ENCODE data around the gene EFHB. TPM values are rescaled to one million over a fixed set of nuclear protein-coding genes. Genes with fewer than 3 reads are reported as not detected.
"Not testable (repeated sequence)": the region's sequence is repeated elsewhere in the genome, so short reads cannot be mapped to it uniquely, and the experiment has no call there.

The EFHB gene
- total and polyA plus RNA-seq, 3 experiments from 2014 or later = 0.39 to 1.3 TPM; not detected in 1

DNA sequence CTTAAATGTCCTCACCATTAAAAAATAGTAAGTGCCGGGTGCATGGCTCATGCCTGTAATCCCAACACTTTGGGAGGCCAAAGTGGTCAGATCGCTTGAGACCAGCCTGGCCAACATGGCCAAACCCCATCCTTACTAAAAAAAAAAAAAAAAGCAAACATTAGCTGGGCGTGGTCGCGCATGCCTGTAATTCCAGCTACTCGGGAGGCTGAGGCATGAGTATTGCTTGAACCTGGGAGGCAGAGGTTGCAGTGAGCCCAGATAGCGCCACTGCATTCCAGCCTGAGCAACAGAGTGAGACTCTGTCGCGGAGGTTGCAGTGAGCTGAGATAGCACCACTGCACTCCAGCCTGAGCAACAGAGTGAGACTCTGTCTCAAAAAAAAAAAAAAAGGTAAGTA lies 23.3 kb upstream of the EFHB start:
- DNase-seq; H3K27me3 Mint-ChIP-seq; H3K9me3 ChIP-seq (ENCODE audit: low read length); H3K27me3 ChIP-seq (ENCODE audit: insufficient read depth, low read length, poor library complexity, severe bottlenecking); H3K4me3 ChIP-seq (ENCODE audit: low read length); H3K27ac ChIP-seq (ENCODE audit: low read depth, low read length); H3K9me3 Mint-ChIP-seq; POLR2A ChIA-PET: not testable (repeated sequence)
- Histone ChIP-seq H3K36me3 (ENCODE audit: insufficient read depth, low read length) (peaks cover 16% of the 10 kb centered on the region), H3K4me1 (ENCODE audit: insufficient read depth, low read length) (peaks cover 40% of the 10 kb centered on the region)
- CTCF ChIA-PET = interaction anchor here (1.0 to 1.8 kb wide), 3 partner anchors 8 to 83 kb away, joined by 3 to 5 read pairs (median 5); partner anchors contain the start of gene KAT2B
- Mint-ChIP-seq H3K4me1 (peaks cover 68 to 99% (median 84%) of the 10 kb centered on the region in 3 donors), H3K36me3 (peaks cover 0 to 75% (median 9%) of the 10 kb centered on the region in 3 donors), H3K4me3 (peak overlapping the region in 1 of 7 donors; percentile 9), H3K27ac (peak overlapping the region in 2 of 8 donors; percentile 84 to 86)

DNA sequence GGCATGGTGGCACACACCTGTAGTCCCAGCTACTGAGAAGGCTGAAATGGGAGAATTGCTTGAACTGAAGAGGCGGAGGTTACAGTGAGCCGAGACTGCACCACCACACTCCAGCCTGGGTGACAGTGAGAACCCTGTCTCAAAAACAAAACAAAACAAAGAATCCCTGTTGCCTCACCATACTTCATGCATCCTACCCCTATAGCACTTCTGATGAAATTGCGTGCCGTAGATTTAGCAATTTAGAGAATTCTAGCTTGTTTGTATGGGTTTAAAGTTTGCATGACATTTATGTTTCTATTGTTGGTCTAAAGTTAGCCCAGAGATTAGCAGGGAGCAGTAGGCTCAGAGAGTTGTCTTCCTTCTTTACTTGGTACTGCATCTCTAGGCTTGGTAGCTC lies 20.7 kb upstream of the EFHB start:
- Histone ChIP-seq H3K36me3 (ENCODE audit: insufficient read depth, low read length) (peaks cover 16% of the 10 kb centered on the region), H3K27ac (ENCODE audit: low read depth, low read length) (no peak overlapping the region), H3K27me3 (ENCODE audit: insufficient read depth, low read length, poor library complexity, severe bottlenecking) (no peaks in the 10 kb centered on the region), H3K4me3 (ENCODE audit: low read length) (no peak overlapping the region), H3K4me1 (ENCODE audit: insufficient read depth, low read length) (peaks cover 46% of the 10 kb centered on the region), H3K9me3 (ENCODE audit: low read length) (no peaks in the 10 kb centered on the region)
- ChIA-PET CTCF (no interaction called here), POLR2A (no interaction called here)
- no peaks in the 10 kb centered on the region for H3K9me3 Mint-ChIP-seq
- no peak for DNase-seq
- H3K4me3 Mint-ChIP-seq = no peak overlapping the region
- no peaks in the 10 kb centered on the region for H3K27me3 Mint-ChIP-seq
- peaks cover 0 to 71% (median 14%) of the 10 kb centered on the region in 3 donors for H3K36me3 Mint-ChIP-seq
- peaks cover 61 to 99% (median 84%) of the 10 kb centered on the region in 3 donors for H3K4me1 Mint-ChIP-seq
- H3K27ac Mint-ChIP-seq = no peak overlapping the region

DNA sequence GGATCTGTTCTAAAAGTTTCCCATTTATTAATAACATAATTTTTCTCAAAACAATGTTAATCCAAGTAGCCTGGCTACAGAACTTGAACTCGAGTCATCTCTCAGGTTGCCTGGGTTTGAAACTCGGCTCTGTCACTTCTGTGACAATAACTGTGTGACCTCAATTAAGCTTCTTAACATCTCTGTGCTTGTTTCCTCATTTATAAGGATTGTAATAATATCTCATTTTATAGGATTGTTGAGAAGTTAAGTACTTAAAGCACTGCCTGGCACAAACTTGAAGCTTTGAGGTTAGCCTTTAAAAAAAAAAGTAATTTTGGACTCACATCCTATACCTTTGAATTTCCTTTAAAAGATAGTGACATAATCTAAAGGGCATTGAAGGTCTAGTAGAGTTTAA lies 16.3 kb upstream of the EFHB start:
- no peaks in the 10 kb centered on the region for H3K27me3 ChIP-seq (ENCODE audit: insufficient read depth, low read length, poor library complexity, severe bottlenecking)
- Mint-ChIP-seq H3K4me1 (peaks cover 62 to 95% (median 79%) of the 10 kb centered on the region in 3 donors), H3K4me3 (no peak overlapping the region), H3K27me3 (no peaks in the 10 kb centered on the region), H3K9me3 (no peaks in the 10 kb centered on the region), H3K36me3 (peaks cover 0 to 68% (median 7%) of the 10 kb centered on the region in 3 donors), H3K27ac (peak overlapping the region in 3 of 8 donors; percentile 11 to 66 (median 64))
- ChIA-PET POLR2A (no interaction called here), CTCF (no interaction called here)
- DNase-seq = no peak
- H3K36me3 ChIP-seq (ENCODE audit: insufficient read depth, low read length) = peaks cover 9% of the 10 kb centered on the region
- no peak overlapping the region for H3K27ac ChIP-seq (ENCODE audit: low read depth, low read length)
- no peaks in the 10 kb centered on the region for H3K9me3 ChIP-seq (ENCODE audit: low read length)
- peaks cover 50% of the 10 kb centered on the region for H3K4me1 ChIP-seq (ENCODE audit: insufficient read depth, low read length)
- H3K4me3 ChIP-seq (ENCODE audit: low read length) = no peak overlapping the region

DNA sequence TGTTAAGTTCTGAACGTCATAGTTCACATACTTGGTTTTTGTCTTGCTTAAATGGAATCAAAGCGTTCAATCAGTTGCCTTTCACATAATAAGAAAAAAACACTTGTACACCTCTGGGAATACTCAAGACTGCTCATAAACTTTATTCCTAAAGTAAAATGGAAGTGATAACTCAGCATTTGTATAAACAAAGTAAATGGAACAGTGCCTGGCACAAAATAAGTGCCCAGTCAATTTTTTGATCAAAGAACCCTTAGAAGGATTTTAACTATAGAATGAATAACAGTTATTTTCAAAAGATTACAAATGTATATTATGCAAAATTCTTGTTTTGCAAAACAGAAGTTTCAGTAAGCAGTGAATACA lies 14.2 kb upstream of the EFHB start:
- DNase-seq = no peak
- peak overlapping the region; percentile 91 to 100 (median 98) for H3K27ac Mint-ChIP-seq
- H3K27me3 Mint-ChIP-seq = no peaks in the 10 kb centered on the region
- no peaks in the 10 kb centered on the region for H3K9me3 ChIP-seq (ENCODE audit: low read length)
- peaks cover 60 to 79% (median 79%) of the 10 kb centered on the region in 3 donors for H3K4me1 Mint-ChIP-seq
- peak overlapping the region; percentile 93 to 100 (median 98) for H3K4me3 Mint-ChIP-seq
- H3K9me3 Mint-ChIP-seq = no peaks in the 10 kb centered on the region
- no peaks in the 10 kb centered on the region for H3K27me3 ChIP-seq (ENCODE audit: insufficient read depth, low read length, poor library complexity, severe bottlenecking)
- H3K4me3 ChIP-seq (ENCODE audit: low read length) = peak overlapping the region; percentile 74
- H3K27ac ChIP-seq (ENCODE audit: low read depth, low read length) = peak overlapping the region; percentile 98
- H3K4me1 ChIP-seq (ENCODE audit: insufficient read depth, low read length) = peaks cover 44% of the 10 kb centered on the region
- H3K36me3 Mint-ChIP-seq = peaks cover 0 to 49% (median 5%) of the 10 kb centered on the region in 3 donors
- H3K36me3 ChIP-seq (ENCODE audit: insufficient read depth, low read length) = no peaks in the 10 kb centered on the region
- ChIA-PET POLR2A (interaction anchor here (0.7 to 1.8 kb wide), 4 partner anchors 56 to 238 kb away, joined by 3 to 15 read pairs (median 5); partner anchors contain the start of genes KAT2B and SGO1), CTCF (interaction anchor here (1.5 to 1.7 kb wide), 2 partner anchors 10 to 93 kb away, joined by 5 read pairs; no protein-coding TSS in a partner anchor)

DNA sequence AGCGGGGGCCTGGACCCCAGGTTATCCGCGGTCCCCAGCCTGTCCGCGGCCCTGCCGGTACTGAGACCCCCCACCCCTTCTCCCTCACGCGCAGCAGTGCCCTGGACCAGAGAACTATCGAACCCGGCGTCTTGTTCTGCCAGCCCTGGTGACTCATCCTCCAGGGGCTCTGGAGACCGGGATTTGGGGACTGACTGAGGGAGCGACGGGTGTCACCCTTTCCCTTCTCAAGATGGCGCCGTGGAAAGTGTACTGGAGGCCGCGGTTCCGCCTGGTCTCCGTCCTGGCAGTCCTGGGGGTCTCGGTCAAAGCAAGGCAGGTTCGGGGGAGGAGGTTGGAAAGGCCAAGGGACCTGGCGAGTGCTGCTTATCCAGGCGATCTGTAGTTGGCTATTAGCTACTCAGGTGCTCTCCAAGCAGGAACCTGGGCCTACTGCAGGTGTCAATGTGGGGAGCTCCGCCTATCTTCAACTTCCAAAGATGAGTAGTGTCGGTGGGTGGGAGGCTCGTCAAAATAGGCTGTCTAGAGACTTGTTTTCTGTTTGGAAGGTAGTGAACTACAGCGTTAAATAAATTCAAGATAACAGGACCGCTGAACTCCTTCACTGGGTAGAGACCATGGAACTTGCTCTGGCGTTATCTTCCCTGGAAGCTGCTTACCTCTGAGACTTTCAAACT lies 13.7 kb upstream of the EFHB start:
- no peaks in the 10 kb centered on the region for H3K27me3 ChIP-seq (ENCODE audit: insufficient read depth, low read length, poor library complexity, severe bottlenecking)
- POLR2A ChIA-PET = interaction anchor here (0.7 to 1.8 kb wide), 5 partner anchors 56 to 239 kb away, joined by 3 to 15 read pairs (median 5); partner anchors contain the start of genes KAT2B and SGO1
- H3K4me1 Mint-ChIP-seq = peaks cover 55 to 74% (median 74%) of the 10 kb centered on the region in 3 donors
- peaks cover 42% of the 10 kb centered on the region for H3K4me1 ChIP-seq (ENCODE audit: insufficient read depth, low read length)
- H3K27ac ChIP-seq (ENCODE audit: low read depth, low read length) = peak overlapping the region; percentile 98
- H3K36me3 ChIP-seq (ENCODE audit: insufficient read depth, low read length) = no peaks in the 10 kb centered on the region
- no peaks in the 10 kb centered on the region for H3K9me3 ChIP-seq (ENCODE audit: low read length)
- no peaks in the 10 kb centered on the region for H3K27me3 Mint-ChIP-seq
- H3K36me3 Mint-ChIP-seq = peaks cover 0 to 44% (median 5%) of the 10 kb centered on the region in 3 donors
- no peaks in the 10 kb centered on the region for H3K9me3 Mint-ChIP-seq
- H3K27ac Mint-ChIP-seq = peak overlapping the region; percentile 91 to 100 (median 98)
- DNase-seq = peak; percentile 27 to 73 (median 47)
- peak overlapping the region; percentile 93 to 100 (median 98) for H3K4me3 Mint-ChIP-seq
- CTCF ChIA-PET = interaction anchor here (1.5 to 1.7 kb wide), 2 partner anchors 11 to 94 kb away, joined by 5 read pairs; no protein-coding TSS in a partner anchor
- H3K4me3 ChIP-seq (ENCODE audit: low read length) = peak overlapping the region; percentile 74

DNA sequence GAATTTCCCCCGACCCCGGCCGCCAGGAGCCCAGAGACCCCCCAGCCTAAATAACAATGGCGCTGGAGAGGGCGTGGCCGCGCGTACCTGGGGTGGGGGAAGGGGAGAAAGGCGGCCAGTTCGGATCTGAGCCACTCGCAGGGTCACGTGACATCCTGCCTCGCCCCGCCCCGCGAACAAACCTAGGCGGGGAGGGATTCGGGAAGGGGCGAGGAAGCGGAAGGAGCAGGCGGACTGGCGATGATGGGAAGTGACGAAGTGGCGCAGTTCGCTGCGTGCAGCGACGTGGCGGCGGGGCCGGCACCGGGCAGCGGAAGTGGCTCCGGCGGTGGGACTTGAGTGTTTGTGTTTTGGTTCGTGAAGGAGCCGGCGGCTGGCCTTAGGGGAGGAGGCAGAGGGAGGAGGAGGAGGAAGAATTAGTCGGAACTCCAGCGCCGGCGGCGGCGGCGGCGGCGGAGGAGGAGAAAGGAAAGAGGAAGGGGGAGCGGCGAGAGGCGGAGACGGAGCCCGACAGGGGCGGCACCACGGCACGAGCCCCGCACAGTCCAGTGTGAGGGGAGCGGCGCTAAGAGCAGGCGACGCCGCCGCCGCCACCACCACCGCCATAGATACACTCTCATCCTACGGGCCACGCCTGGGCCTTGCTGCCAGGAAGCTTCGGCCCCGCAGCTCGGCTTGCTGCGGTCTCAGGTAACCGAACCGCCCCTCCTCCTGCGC lies 13.0 kb upstream of the EFHB start, which contains the start of gene RAB5A:
Gene RAB5A (plus strand): TSS at position 266 of the 717 bp plus-strand sequence. CDS start 3,802 bp downstream, outside the sequence.
- ChIA-PET POLR2A (interaction anchor here (0.8 to 1.8 kb wide), 4 partner anchors 92 to 239 kb away, joined by 3 to 15 read pairs (median 5); partner anchors contain the start of genes KAT2B and SGO1), CTCF (interaction anchor here (1.5 kb wide), 1 partner anchor 95 kb away, joined by 5 read pairs; no protein-coding TSS in a partner anchor)
- H3K4me3 Mint-ChIP-seq = peak within 1 kb of the TSS; percentile 93 to 100 (median 98)
- H3K4me1 Mint-ChIP-seq = peaks cover 48 to 67% (median 67%) of the 10 kb centered on the region in 3 donors
- Histone ChIP-seq H3K4me1 (ENCODE audit: insufficient read depth, low read length) (peaks cover 35% of the 10 kb centered on the region), H3K36me3 (ENCODE audit: insufficient read depth, low read length) (no peaks in the 10 kb centered on the region), H3K27me3 (ENCODE audit: insufficient read depth, low read length, poor library complexity, severe bottlenecking) (no peaks in the 10 kb centered on the region), H3K27ac (ENCODE audit: low read depth, low read length) (peak within 1 kb of the TSS; percentile 98), H3K9me3 (ENCODE audit: low read length) (no peaks in the 10 kb centered on the region), H3K4me3 (ENCODE audit: low read length) (peak within 1 kb of the TSS; percentile 74)
- peak within 1 kb of the TSS; percentile 91 to 100 (median 98) for H3K27ac Mint-ChIP-seq
- H3K36me3 Mint-ChIP-seq = peaks cover 0 to 38% (median 5%) of the 10 kb centered on the region in 3 donors
- DNase-seq = peak; percentile 93 to 97 (median 97)
- no peaks in the 10 kb centered on the region for H3K27me3 Mint-ChIP-seq
- H3K9me3 Mint-ChIP-seq = no peaks in the 10 kb centered on the region

DNA sequence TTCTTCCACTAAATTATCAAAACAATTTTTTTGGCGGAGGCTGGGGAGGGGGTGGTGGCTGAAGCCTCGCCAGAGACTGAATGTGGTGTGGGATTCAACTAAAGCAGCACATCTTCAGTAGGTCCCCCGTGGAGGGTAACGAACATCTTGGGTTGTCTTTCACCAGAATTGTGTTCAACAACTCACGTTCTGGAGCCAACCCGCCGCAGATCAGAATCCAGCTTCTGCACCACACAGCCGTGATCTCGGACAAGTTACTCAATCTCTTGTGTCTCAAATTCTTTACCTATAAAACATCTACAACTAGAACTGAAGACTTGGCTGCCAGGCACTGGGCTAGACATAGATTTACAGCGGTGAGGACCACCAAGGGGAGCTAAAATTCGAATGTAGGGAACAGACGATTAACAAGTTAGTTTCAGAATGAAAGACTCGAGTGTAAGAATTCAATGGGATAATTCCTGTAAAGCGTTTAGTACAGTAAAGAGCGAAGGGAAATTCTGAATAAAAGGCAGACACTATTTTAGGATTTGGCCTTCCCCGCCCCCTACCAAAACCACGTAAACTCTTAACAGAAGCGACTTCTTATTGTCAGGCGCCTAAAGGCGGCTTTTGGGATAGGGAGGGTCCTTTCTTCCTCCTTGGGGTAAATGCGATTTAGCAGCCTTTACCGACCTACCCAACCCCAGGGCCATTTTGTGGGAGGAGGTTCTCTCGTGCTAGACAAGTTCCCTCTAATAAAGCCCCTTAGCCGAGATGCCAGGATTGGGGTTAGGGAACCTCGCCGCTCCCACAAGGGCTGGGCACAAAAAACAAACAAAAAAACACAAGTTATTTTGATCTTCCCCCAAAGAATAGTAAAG lies 12.2 kb upstream of the EFHB start:
- Histone ChIP-seq H3K9me3 (ENCODE audit: low read length) (no peaks in the 10 kb centered on the region), H3K27me3 (ENCODE audit: insufficient read depth, low read length, poor library complexity, severe bottlenecking) (no peaks in the 10 kb centered on the region), H3K4me3 (ENCODE audit: low read length) (peak overlapping the region; percentile 74), H3K4me1 (ENCODE audit: insufficient read depth, low read length) (peaks cover 35% of the 10 kb centered on the region), H3K27ac (ENCODE audit: low read depth, low read length) (peak overlapping the region; percentile 98), H3K36me3 (ENCODE audit: insufficient read depth, low read length) (no peaks in the 10 kb centered on the region)
- Mint-ChIP-seq H3K4me3 (peak overlapping the region; percentile 93 to 100 (median 98)), H3K4me1 (peaks cover 41 to 59% (median 59%) of the 10 kb centered on the region in 3 donors), H3K9me3 (no peaks in the 10 kb centered on the region), H3K36me3 (peaks cover 0 to 32% (median 2%) of the 10 kb centered on the region in 3 donors), H3K27ac (peak overlapping the region; percentile 91 to 100 (median 98)), H3K27me3 (no peaks in the 10 kb centered on the region)
- ChIA-PET CTCF (no interaction called here), POLR2A (interaction anchor here (1.2 kb wide), 1 partner anchor 240 kb away, joined by 5 read pairs; the partner anchor contains the start of gene SGO1)
- DNase-seq = no peak
